Measurements from ENCODE around the gene VPS13C.
A peak's percentile ranks its signal among the peaks of the same experiment; 100 is the strongest.

VPS13C gene

DNA sequence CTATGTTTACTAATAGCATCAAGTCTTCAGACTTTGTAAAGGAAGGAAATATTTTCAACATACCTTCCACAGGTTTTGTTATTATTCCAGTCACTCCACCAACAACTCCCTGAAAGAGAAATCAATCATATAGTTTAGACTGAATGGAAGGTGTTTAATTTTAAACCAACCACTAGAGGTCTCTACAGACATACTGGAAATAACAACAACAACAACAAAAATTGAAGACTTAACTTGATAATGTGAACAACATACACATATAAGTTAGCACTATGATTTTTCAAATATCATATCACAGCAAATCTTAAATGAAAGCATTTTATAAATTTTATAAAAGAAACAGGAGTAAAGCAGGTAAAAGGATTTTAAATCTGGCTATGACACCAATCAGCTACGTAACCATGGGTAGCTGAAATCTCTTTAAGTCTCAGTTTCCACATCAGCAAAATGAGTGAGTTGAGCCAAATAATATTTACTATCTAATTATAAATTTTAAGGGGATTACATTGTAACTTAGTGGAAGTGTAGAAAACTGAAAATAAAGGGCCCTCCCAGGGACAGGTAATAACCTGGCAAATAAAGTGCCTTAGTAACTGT lies 188.2 kb downstream of the VPS13C start:
- TF ChIP-seq, protein P1, sequence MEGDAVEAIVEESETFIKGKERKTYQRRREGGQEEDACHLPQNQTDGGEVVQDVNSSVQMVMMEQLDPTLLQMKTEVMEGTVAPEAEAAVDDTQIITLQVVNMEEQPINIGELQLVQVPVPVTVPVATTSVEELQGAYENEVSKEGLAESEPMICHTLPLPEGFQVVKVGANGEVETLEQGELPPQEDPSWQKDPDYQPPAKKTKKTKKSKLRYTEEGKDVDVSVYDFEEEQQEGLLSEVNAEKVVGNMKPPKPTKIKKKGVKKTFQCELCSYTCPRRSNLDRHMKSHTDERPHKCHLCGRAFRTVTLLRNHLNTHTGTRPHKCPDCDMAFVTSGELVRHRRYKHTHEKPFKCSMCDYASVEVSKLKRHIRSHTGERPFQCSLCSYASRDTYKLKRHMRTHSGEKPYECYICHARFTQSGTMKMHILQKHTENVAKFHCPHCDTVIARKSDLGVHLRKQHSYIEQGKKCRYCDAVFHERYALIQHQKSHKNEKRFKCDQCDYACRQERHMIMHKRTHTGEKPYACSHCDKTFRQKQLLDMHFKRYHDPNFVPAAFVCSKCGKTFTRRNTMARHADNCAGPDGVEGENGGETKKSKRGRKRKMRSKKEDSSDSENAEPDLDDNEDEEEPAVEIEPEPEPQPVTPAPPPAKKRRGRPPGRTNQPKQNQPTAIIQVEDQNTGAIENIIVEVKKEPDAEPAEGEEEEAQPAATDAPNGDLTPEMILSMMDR (IDR thresholded peaks at IDR 0.05; ENCODE audit: low read depth, low read length, poor library complexity, severe bottlenecking) = peak; percentile 66
- no peak for TF ChIP-seq EZH2phosphoT487 (IDR thresholded peaks at IDR 0.05; ENCODE audit: borderline replicate concordance, low read length)
- Histone ChIP-seq H3K27ac (ENCODE audit: low read depth, low read length) (no peak overlapping the region), H3K9me2 (replicated peaks; ENCODE audit: control insufficient read depth, low read length) (no peaks in the 10 kb centered on the region), H3K79me2 (ENCODE audit: control insufficient read depth, low read length) (no peaks in the 10 kb centered on the region), H3K9me3 (ENCODE audit: control insufficient read depth, insufficient read depth, low read length) (no peaks in the 10 kb centered on the region), H3K4me1 (ENCODE audit: control insufficient read depth, low read length) (no peaks in the 10 kb centered on the region), H3K4me2 (ENCODE audit: low read length) (no peak overlapping the region), H3K27me3 (ENCODE audit: control insufficient read depth, low read length) (no peaks in the 10 kb centered on the region), H3K36me3 (ENCODE audit: control insufficient read depth, low read length) (peaks cover 35% of the 10 kb centered on the region), H3K4me3 (ENCODE audit: low read length) (no peak overlapping the region), H4K20me1 (ENCODE audit: control insufficient read depth, insufficient read depth, low read depth, low read length) (no peaks in the 10 kb centered on the region), H3F3A (ENCODE audit: control insufficient read depth, insufficient read depth) (no peaks in the 10 kb centered on the region)

DNA sequence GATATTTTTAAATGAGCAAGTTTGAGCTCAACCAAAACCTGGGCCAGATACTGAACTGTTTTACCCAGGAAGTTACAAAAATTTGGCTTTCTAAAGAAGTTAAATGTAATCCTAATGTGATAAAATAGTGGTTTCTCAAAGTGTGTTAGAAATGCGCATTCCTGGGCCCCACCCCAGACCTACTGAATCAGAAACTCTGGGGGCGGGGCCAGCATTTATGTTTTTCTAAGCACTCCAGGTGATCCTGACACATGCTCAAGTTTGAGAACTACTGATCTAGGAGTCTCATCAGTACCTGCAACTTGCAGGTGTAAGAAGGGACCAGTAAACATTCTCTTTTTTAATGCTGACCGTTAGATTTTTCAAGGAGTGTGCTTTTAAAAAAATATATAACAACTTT lies 190.6 kb downstream of the VPS13C start:
- no peaks in the 10 kb centered on the region for H3K27me3 ChIP-seq (ENCODE audit: control insufficient read depth, low read length)

DNA sequence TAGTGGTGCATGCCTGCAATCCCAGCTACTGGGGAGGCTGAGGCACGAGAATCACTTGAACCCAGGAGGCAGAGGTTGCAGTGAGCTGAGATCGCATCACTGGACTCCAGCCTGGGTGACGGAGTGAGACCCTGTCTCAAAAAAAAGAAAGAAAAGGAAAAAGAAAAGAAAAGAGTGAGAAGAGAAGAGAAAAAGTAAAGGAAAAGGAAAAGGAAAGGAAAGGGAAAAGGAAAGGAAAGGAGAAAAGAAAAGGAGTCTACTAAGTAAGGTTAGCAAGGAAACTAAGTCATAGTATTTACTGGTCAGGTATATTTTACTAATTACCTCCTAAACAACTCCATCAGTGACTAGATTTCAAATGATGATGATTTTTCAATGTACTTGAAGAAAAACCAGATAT lies 198.3 kb downstream of the VPS13C start:
- no peak for TF ChIP-seq EZH2phosphoT487 (IDR thresholded peaks at IDR 0.05; ENCODE audit: borderline replicate concordance, low read length)
- TF ChIP-seq, protein P1 (IDR thresholded peaks at IDR 0.05; ENCODE audit: low read depth, low read length, poor library complexity, severe bottlenecking) = no peak
- H3F3A ChIP-seq (ENCODE audit: control insufficient read depth, insufficient read depth) = no peaks in the 10 kb centered on the region
- H3K79me2 ChIP-seq (ENCODE audit: control insufficient read depth, low read length) = no peaks in the 10 kb centered on the region
- no peaks in the 10 kb centered on the region for H3K9me2 ChIP-seq (replicated peaks; ENCODE audit: control insufficient read depth, low read length)
- no peaks in the 10 kb centered on the region for H4K20me1 ChIP-seq (ENCODE audit: control insufficient read depth, insufficient read depth, low read depth, low read length)
- H3K9me3 ChIP-seq (ENCODE audit: control insufficient read depth, insufficient read depth, low read length) = no peaks in the 10 kb centered on the region
- H3K4me2 ChIP-seq (ENCODE audit: low read length) = no peak overlapping the region
- no peak overlapping the region for H3K27ac ChIP-seq (ENCODE audit: low read depth, low read length)
- no peak overlapping the region for H3K4me3 ChIP-seq (ENCODE audit: low read length)
- H3K4me1 ChIP-seq (ENCODE audit: control insufficient read depth, low read length) = peaks cover 13% of the 10 kb centered on the region
- no peaks in the 10 kb centered on the region for H3K36me3 ChIP-seq (ENCODE audit: control insufficient read depth, low read length)
- no peaks in the 10 kb centered on the region for H3K27me3 ChIP-seq (ENCODE audit: control insufficient read depth, low read length)

More for the DNA sequence above, 190.6 kb downstream of the VPS13C start:
- Histone ChIP-seq H3F3A (ENCODE audit: control insufficient read depth, insufficient read depth) (no peaks in the 10 kb centered on the region), H3K4me3 (ENCODE audit: low read length) (no peak overlapping the region), H4K20me1 (ENCODE audit: control insufficient read depth, insufficient read depth, low read depth, low read length) (no peaks in the 10 kb centered on the region), H3K27ac (ENCODE audit: low read depth, low read length) (no peak overlapping the region), H3K4me1 (ENCODE audit: control insufficient read depth, low read length) (no peaks in the 10 kb centered on the region), H3K79me2 (ENCODE audit: control insufficient read depth, low read length) (no peaks in the 10 kb centered on the region), H3K36me3 (ENCODE audit: control insufficient read depth, low read length) (peaks cover 31% of the 10 kb centered on the region), H3K9me3 (ENCODE audit: control insufficient read depth, insufficient read depth, low read length) (no peaks in the 10 kb centered on the region), H3K4me2 (ENCODE audit: low read length) (no peak overlapping the region), H3K9me2 (replicated peaks; ENCODE audit: control insufficient read depth, low read length) (no peaks in the 10 kb centered on the region)
- TF ChIP-seq EZH2phosphoT487 (IDR thresholded peaks at IDR 0.05; ENCODE audit: borderline replicate concordance, low read length) = no peak
- TF ChIP-seq, protein P1 (IDR thresholded peaks at IDR 0.05; ENCODE audit: low read depth, low read length, poor library complexity, severe bottlenecking) = no peak
